SK-N-SH (cell line): ENCODE measurements around the gene TMPRSS6.

ENCODE experiments used
- EP300 ChIP-seq, 2 experiments: IDR thresholded peaks; 2 replicates each; pipeline versions ENCODE4 v1.4.0 to v1.6.1; 2012; ENCODE audit warnings: borderline replicate concordance in 1 of 2, low read depth in 1 of 2, low read length in 1 of 2
- FOXM1 ChIP-seq: IDR thresholded peaks from 2 replicates; pipeline ENCODE4 v1.4.0; 2012; ENCODE audit warnings: low read depth, mild to moderate bottlenecking
- TF ChIP-seq, protein P1 (sequence below): IDR thresholded peaks from 2 replicates; pipeline ENCODE4 v1.4.0; 2012; ENCODE audit warnings: low read depth

DNA sequence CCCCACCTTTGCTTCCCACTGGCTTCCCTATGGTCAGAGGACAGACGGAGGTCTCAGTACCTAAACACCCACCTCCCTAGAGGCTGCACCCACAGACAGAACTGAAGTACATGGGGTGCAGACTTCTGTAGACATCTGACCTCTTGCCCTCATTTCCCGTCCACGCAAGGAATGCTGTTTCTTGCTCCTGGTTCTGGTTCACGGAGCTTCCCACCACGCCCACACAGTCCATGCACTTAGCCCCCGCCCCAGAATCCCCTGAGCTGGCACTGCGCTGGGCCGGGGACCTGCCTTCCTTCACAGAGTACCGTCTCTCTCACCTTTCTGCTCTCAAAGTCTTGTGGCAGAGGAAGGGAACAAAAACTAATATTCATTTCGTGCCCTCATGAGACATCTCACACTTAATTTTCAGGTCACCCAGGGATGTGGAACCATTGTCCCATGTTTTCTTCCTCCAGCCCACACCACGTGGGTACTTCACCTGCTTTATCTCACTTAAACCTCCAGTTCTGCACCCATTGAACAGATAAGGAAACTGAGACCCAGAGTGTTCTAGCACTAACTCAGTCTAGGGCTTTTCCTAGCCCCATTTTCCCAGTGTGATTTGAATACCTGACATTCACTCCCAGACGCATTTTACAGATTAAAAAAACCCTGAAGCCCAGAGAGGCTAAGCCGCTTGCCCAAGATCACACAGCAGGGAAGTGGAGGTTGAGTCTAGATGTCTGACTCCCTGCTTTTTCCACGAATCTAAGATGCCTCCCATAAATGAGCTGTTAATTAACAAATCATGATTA lies 5.7 kb downstream of the TMPRSS6 start:
- no peak for TF ChIP-seq FOXM1
- no peak for TF ChIP-seq EP300 (IDR thresholded peaks at IDR 0.05; ENCODE audit: borderline replicate concordance in 1 of 2, low read depth in 1 of 2, low read length in 1 of 2)
- TF ChIP-seq, protein P1, sequence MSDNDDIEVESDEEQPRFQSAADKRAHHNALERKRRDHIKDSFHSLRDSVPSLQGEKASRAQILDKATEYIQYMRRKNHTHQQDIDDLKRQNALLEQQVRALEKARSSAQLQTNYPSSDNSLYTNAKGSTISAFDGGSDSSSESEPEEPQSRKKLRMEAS, result no peak
